ENCODE results near the gene PRRT3. TPM values are rescaled to one million over a fixed set of nuclear protein-coding genes. Genes with fewer than 3 reads are reported as not detected.
"Not testable (repeated sequence)": the region's sequence is repeated elsewhere in the genome, so short reads cannot be mapped to it uniquely, and the experiment has no call there.

Gene PRRT3
- total RNA-seq, 1 donor from 2014 or later: 2.5 TPM

DNA sequence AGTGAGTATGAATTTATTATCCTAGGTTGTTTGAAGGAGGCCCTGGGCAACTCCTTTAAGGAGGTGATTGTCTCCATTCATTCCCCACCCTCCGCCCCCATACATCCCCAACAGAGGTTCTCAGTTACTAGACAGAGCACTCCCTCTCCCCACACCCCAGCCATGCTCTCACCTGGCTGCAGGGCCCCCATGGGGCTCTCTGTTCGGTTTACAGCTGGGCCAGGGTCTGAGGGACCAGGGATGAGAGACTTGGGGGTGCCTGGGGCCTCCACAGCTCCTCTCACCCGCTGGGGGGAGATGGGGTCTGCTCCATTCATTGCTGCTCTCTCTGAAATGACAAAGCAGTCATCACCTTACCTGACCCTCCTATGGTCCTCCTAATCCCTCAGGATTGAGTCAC, 3.6 kb downstream of the PRRT3 start:
- no peak for DNase-seq (ENCODE audit: extremely low read depth, low read depth, low spot score)

GRCh38 chr3:9947025-9947995, 4.9 kb downstream of the PRRT3 start:
- no peak for DNase-seq (ENCODE audit: extremely low read depth, low read depth, low spot score)

- DNase-seq (ENCODE audit: extremely low read depth, low read depth, low spot score): no peak
Measured at GRCh38 chr3:9946112-9947024, 5.8 kb downstream of the PRRT3 start.

DNA sequence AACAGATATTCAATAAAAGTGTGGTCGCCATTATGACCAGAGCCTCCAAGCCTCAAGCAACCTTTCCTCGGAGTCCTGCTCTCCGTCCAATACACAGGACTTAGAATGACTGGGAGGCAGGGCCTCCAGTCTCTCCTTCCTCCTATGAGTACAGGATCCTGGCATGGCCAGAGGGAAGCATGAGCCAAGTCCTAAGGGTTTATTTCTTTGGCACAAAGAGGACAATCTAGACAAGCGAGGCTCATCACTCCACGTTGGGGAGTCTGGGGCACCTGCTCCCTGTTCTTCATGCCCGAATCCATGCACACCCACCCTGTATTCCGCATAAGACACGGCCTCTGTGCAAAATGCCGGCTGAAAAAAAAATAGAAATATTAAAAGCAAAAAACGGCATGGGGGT, 6.8 kb downstream of the PRRT3 start:
- no peak for DNase-seq (ENCODE audit: extremely low read depth, low read depth, low spot score)

- no peak for DNase-seq (ENCODE audit: extremely low read depth, low read depth, low spot score)
Measured at GRCh38 chr3:9944271-9944670, 7.9 kb downstream of the PRRT3 start.

- DNase-seq (ENCODE audit: extremely low read depth, low read depth, low spot score): no peak
Measured at GRCh38 chr3:9942934-9943690, 9.1 kb downstream of the PRRT3 start.

GRCh38 chr3:9942164-9942563, 10.0 kb downstream of the PRRT3 start:
- no peak for DNase-seq (ENCODE audit: extremely low read depth, low read depth, low spot score)

DNA sequence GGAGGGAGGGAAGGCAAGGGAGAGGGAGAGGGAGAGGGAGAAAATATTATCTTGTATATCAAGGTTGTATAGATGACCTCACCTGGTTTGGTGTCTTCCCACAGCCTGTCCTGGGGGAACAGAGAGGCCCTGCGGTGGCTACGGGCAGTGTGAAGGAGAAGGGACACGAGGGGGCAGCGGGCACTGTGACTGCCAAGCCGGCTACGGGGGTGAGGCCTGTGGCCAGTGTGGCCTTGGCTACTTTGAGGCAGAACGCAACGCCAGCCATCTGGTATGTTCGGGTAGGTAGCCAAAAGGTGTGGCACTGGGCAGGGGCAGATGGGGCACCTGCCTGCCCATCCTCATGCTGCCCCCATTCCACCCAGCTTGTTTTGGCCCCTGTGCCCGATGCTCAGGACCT, 11.5 kb downstream of the PRRT3 start:
- DNase-seq (ENCODE audit: extremely low read depth, low read depth, low spot score): no peak

- DNase-seq (ENCODE audit: extremely low read depth, low read depth, low spot score): not testable (repeated sequence)
Measured at GRCh38 chr3:9939906-9940305, 12.3 kb downstream of the PRRT3 start.

DNA sequence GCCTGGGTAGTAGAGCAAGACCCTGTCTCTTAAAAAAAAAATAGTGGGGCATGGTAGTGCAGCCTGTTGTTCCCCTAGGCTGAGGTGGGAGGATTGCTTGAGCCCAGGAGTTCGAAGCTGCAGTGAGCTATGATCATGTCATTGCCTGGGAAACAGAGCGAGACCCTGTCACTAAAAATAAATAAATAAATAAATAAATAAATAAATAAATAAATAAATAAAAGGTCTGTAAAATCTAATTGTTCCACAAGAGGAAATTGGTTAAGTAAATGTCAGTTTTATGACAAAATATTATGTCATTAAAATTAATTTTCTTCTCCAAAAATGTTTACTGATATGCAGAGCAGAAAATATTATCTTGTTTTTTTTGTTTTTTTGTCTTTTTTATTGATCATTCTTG, 13.2 kb downstream of the PRRT3 start:
- no peak for DNase-seq (ENCODE audit: extremely low read depth, low read depth, low spot score)

GRCh38 chr3:9937486-9938238, 14.5 kb downstream of the PRRT3 start:
- DNase-seq (ENCODE audit: extremely low read depth, low read depth, low spot score): no peak

DNA sequence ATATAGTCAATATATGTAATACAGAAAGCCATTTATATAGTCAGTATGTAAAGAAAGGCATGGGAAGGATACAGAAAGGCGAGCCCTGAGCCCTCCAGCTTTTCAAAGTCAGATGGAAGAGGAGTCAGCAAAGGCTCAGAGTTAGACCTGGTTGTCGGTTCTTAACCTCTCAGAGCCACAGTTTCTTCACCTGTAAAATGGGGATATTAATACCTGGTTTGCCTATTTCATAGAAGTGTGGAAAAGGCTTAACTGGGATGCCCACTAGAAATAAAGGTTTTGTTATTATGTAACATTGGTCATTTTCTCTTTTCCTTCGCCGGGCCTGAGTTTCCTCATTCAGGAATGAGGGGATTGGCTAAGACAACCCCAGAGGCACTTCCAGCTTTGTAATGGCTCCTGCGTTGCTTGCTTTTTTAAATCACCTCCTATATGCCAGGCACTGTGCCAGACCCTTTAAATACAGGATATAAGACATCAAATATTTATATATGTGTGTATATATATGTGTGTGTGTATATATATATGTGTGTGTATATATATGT, 16.2 kb downstream of the PRRT3 start:
- no peak for DNase-seq (ENCODE audit: extremely low read depth, low read depth, low spot score)

DNA sequence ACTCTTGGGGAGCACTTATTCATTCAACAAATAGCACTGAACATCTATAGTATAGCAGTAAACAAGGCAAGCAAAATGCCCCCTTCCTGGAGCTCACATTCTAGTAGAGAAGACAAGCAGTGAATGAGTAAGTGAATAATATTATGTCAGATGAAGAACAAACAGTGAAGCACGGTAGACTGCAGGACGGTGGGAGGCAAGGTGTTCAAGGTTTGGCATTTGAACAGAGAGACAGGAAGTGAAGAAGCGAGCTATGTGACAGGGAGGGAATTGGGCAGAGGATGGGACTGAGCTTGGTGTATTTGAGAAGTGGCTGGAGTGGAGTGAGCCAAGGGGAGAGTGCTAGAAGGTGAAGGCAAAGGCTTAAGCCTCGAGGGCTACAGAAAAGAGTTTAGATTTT, 17.2 kb downstream of the PRRT3 start:
- no peak for DNase-seq (ENCODE audit: extremely low read depth, low read depth, low spot score)

- DNase-seq (ENCODE audit: extremely low read depth, low read depth, low spot score): no peak
Measured at GRCh38 chr3:9934235-9934621, 18.0 kb downstream of the PRRT3 start.

- peak; percentile 60 for DNase-seq (ENCODE audit: extremely low read depth, low read depth, low spot score)
Measured at GRCh38 chr3:9933561-9934234, 18.5 kb downstream of the PRRT3 start, which contains the start of gene CRELD1. CRELD1 (plus strand) TSS chr3:9933834; CDS start chr3:9934439, 605 bp downstream.

GRCh38 chr3:9932843-9933560, 19.2 kb downstream of the PRRT3 start:
- no peak for DNase-seq (ENCODE audit: extremely low read depth, low read depth, low spot score)

DNA sequence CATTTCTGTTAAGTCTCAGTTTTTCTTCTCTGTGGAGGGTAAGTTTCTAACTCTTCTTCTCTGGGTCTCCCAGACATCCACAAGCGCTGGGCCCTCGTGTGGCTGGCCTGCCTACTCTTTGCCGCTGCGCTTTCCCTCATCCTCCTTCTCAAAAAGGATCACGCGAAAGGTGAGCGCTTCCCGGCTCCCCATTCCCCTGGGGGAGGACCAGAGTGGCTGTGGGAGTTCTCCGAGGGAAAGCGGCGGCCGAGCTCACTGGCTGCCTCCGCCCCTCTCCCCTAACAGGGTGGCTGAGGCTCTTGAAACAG, 19.7 kb downstream of the PRRT3 start:
- DNase-seq (ENCODE audit: extremely low read depth, low read depth, low spot score): no peak

DNA sequence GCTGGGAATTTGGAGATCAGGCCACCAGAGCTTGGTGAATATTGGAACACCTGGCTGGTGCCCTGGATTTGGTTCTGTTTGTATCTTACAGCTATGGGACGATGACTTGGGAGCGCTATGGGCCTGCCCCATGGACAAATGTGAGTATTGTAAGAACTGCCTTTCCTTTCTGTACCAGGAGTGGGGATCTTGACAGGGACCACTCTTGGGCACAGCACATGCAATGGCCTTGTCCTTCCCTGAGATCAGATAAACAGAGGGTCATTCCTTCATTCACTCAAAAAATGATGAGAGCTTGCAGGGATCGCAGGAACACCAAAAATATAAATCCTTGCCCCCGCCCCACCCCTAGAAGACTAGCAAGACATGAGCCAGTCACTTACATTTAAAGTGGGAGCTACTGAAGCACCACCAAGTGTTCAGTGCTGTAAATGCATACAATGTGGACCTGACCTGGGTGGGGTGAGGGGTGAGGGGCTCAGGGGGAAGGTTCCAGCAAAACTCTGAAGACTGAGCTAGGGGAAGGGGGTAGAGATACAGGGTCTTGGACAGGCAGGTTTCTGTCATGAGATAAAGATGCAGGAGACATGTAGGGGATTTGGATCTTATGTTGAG, 21.3 kb downstream of the PRRT3 start:
- no peak for DNase-seq (ENCODE audit: extremely low read depth, low read depth, low spot score)

Measured in glomerular endothelial cell (primary cell).